DOHH2 (cell line): ENCODE results near the gene AWAT2.

Experiments used
- H3F3A ChIP-seq: fragments of 200-600 bp; sonication (generic), shearing (Covaris generic); 2 replicates; pipeline ENCODE4 v1.6.0; 2016; ENCODE audit warnings: antibody characterized with exemption, mild to moderate bottlenecking; ENCODE audit not compliant: control insufficient read depth, insufficient read depth
- H3K27ac ChIP-seq: fragments of 200-600 bp; sonication (generic); 2 replicates; pipeline ENCODE4 v1.5.1; 2014; ENCODE audit warnings: low read depth, mild to moderate bottlenecking, low read length, moderate library complexity
- H3K27me3 ChIP-seq: fragments of 200-600 bp; sonication (generic); 2 replicates; pipeline ENCODE4 v1.6.1; 2014; ENCODE audit warnings: mild to moderate bottlenecking, low read length, mixed read lengths; ENCODE audit not compliant: control insufficient read depth
- H3K36me3 ChIP-seq: fragments of 200-600 bp; sonication (generic); 2 replicates; pipeline ENCODE4 v1.6.1; 2014; ENCODE audit warnings: mild to moderate bottlenecking, low read length, moderate library complexity, mixed read lengths; ENCODE audit not compliant: control insufficient read depth
- H3K4me1 ChIP-seq: fragments of 200-600 bp; sonication (generic); 2 replicates; pipeline ENCODE4 v1.6.1; 2014; ENCODE audit warnings: mild to moderate bottlenecking, low read length, mixed read lengths; ENCODE audit not compliant: control insufficient read depth
- H3K4me2 ChIP-seq: fragments of 200-600 bp; sonication (generic); 2 replicates; pipeline ENCODE4 v1.6.0; 2014; ENCODE audit warnings: mild to moderate bottlenecking, low read length, moderate library complexity
- H3K4me3 ChIP-seq: fragments of 200-600 bp; sonication (generic); 2 replicates; pipeline ENCODE4 v1.5.1; 2014; ENCODE audit warnings: mild to moderate bottlenecking, low read length, mixed read lengths
- H3K79me2 ChIP-seq: fragments of 200-600 bp; sonication (generic); 2 replicates; pipeline ENCODE4 v1.6.1; 2014; ENCODE audit warnings: mild to moderate bottlenecking, low read length, mixed read lengths; ENCODE audit not compliant: control insufficient read depth
- H3K9me2 ChIP-seq: fragments of 200-600 bp; sonication (generic); replicated peaks from 2 replicates; pipeline ENCODE4 v1.6.1; 2014; ENCODE audit warnings: mild to moderate bottlenecking, low read length, mixed read lengths; ENCODE audit not compliant: control insufficient read depth
- H3K9me3 ChIP-seq: fragments of 200-600 bp; sonication (generic); 2 replicates; pipeline ENCODE4 v1.6.1; 2014; ENCODE audit warnings: antibody characterized with exemption, low read length, mixed read lengths; ENCODE audit not compliant: control insufficient read depth, insufficient read depth
- H4K20me1 ChIP-seq: fragments of 200-600 bp; sonication (generic); 2 replicates; pipeline ENCODE4 v1.6.0; 2014; ENCODE audit warnings: low read depth, mild to moderate bottlenecking, antibody characterized with exemption, low read length, moderate library complexity; ENCODE audit not compliant: control insufficient read depth, insufficient read depth
- CTCF ChIP-seq: fragments of 200-600 bp; sonication (generic); IDR thresholded peaks from one replicate; pipeline ENCODE4 v1.5.1; 2014; ENCODE audit warnings: antibody characterized with exemption, mild to moderate bottlenecking, low read depth, low read length; ENCODE audit not compliant: poor library complexity, severe bottlenecking
- EZH2phosphoT487 ChIP-seq: fragments of 200-600 bp; sonication (generic); IDR thresholded peaks from 2 replicates; pipeline ENCODE4 v1.6.1; 2017; ENCODE audit warnings: borderline replicate concordance, mild to moderate bottlenecking, antibody characterized with exemption, low read length, moderate library complexity, mixed read lengths

AWAT2 gene

DNA sequence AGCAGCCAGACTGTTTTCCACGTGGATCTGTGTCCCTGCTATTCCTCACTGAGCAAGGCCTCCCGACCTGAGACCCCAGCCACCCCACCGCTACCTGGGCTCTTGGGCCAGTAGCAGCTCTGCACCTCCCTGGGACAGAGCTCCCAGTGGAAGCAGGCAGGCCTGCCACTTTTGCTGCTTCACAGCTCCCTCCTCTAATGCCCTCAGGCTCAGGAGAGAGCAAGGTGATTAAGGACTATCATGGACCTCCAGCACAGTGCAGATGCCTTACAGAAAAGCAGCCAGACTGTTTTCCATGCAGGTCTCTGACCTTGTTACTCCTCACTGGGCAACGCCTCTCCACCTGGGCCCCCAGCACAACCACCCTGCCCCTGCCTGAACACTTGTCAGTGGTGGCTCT is 37.0 kb downstream of the AWAT2 start:
- no peaks in the 10 kb centered on the region for H3K9me2 ChIP-seq
- H3K4me3 ChIP-seq, result no peak overlapping the region
- no peaks in the 10 kb centered on the region for H3K9me3 ChIP-seq
- H3K4me1 ChIP-seq, result no peaks in the 10 kb centered on the region
- H3K36me3 ChIP-seq, result no peaks in the 10 kb centered on the region
- H3F3A ChIP-seq, result no peaks in the 10 kb centered on the region
- H4K20me1 ChIP-seq, result no peaks in the 10 kb centered on the region
- TF ChIP-seq EZH2phosphoT487, result no peak
- TF ChIP-seq CTCF, result no peak
- no peaks in the 10 kb centered on the region for H3K27me3 ChIP-seq
- H3K79me2 ChIP-seq, result no peaks in the 10 kb centered on the region
- no peak overlapping the region for H3K27ac ChIP-seq
- no peak overlapping the region for H3K4me2 ChIP-seq

- no peak for TF ChIP-seq CTCF
- no peak for TF ChIP-seq EZH2phosphoT487
- Histone ChIP-seq H3K4me1 (no peaks in the 10 kb centered on the region), H3K9me3 (no peaks in the 10 kb centered on the region), H3K4me2 (no peak overlapping the region), H3K9me2 (no peaks in the 10 kb centered on the region), H3K79me2 (no peaks in the 10 kb centered on the region), H3K4me3 (no peak overlapping the region), H3K27me3 (no peaks in the 10 kb centered on the region), H3F3A (no peaks in the 10 kb centered on the region), H3K36me3 (no peaks in the 10 kb centered on the region), H3K27ac (no peak overlapping the region), H4K20me1 (no peaks in the 10 kb centered on the region)
Measured at GRCh38 chrX:70009970-70010369, 39.8 kb downstream of the AWAT2 start.

DNA sequence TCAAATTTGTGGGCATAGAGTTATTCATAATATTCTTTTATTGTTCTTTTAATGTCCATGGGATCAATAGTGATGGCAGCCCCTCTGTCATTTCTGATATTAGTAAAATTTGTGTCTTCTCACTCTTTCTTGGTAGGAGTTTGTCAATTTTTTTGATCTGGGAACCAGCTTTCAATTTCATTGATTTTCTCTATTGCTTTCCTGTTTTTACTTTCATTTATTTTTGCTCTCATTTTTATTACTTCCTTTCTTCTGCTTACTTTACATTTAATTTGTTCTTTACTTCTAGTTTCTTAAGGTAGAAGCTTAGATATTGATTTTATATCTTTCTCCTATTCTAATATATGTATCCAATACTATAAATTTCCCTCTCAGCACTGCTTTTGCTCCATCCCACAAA is 40.7 kb downstream of the AWAT2 start:
- H3F3A ChIP-seq, result no peaks in the 10 kb centered on the region
- H3K9me3 ChIP-seq, result no peaks in the 10 kb centered on the region
- H3K27ac ChIP-seq, result no peak overlapping the region
- no peaks in the 10 kb centered on the region for H4K20me1 ChIP-seq
- no peaks in the 10 kb centered on the region for H3K27me3 ChIP-seq
- TF ChIP-seq EZH2phosphoT487 (no peak), CTCF (no peak)
- no peaks in the 10 kb centered on the region for H3K79me2 ChIP-seq
- H3K4me3 ChIP-seq, result no peak overlapping the region
- no peaks in the 10 kb centered on the region for H3K36me3 ChIP-seq
- H3K4me2 ChIP-seq, result no peak overlapping the region
- no peaks in the 10 kb centered on the region for H3K4me1 ChIP-seq
- no peaks in the 10 kb centered on the region for H3K9me2 ChIP-seq

DNA sequence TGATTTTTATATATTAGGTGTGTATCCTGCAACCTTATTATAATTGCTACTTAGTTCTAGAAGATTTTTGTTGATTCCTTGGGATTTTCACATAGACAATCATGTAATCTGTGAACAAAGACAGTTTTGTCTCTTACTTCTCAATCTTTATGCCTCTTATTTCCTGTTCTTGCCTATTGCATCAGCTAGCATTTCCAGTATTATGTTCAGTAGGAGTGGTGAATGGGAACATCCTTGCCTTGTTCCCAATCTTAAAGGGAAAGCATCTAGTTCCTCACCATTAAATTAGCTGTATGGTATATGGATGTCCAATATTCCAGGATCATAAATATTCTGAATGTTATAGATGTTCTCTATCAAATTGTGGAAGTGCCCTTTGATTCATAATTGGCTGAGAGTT is 41.8 kb downstream of the AWAT2 start:
- H3K9me2 ChIP-seq, result no peaks in the 10 kb centered on the region
- H3F3A ChIP-seq, result no peaks in the 10 kb centered on the region
- no peak overlapping the region for H3K4me2 ChIP-seq
- no peak overlapping the region for H3K27ac ChIP-seq
- H3K27me3 ChIP-seq, result no peaks in the 10 kb centered on the region
- TF ChIP-seq CTCF (no peak), EZH2phosphoT487 (no peak)
- H3K79me2 ChIP-seq, result no peaks in the 10 kb centered on the region
- no peaks in the 10 kb centered on the region for H3K9me3 ChIP-seq
- H3K4me3 ChIP-seq, result no peak overlapping the region
- H4K20me1 ChIP-seq, result no peaks in the 10 kb centered on the region
- no peaks in the 10 kb centered on the region for H3K36me3 ChIP-seq
- no peaks in the 10 kb centered on the region for H3K4me1 ChIP-seq
